Tibial nerve (tissue), 4 donors: ENCODE measurements around the gene F5. TPM values are rescaled to one million over a fixed set of nuclear protein-coding genes. Genes with fewer than 3 reads are reported as not detected.

Experiments used
- DNase-seq, 2 donors: peaks; one replicate each; pipeline ENCODE4 v3.0.0-alpha.2; 2019; ENCODE audit warnings: low spot score in 2 of 2
- H3K27ac ChIP-seq, 4 donors: fragments of 200-600 bp; sonication (generic) in 3 of 4; one replicate each; pipeline ENCODE4 v1.5.1; 2017 to 2019; ENCODE audit warnings: mild to moderate bottlenecking in 1 of 4
- H3K27me3 ChIP-seq, 2 donors: fragments of 200-600 bp; sonication (generic) in 1 of 2; one replicate each; pipeline versions ENCODE4 v1.5.1 to v1.6.0; 2017 to 2019
- H3K36me3 ChIP-seq, 3 donors: fragments of 200-600 bp; sonication (generic); one replicate each; pipeline ENCODE4 v1.5.1; 2018 to 2019
- H3K4me1 ChIP-seq, 4 donors: fragments of 200-600 bp; sonication (generic) in 3 of 4; one replicate each; pipeline ENCODE4 v1.5.1; 2017 to 2019
- H3K4me3 ChIP-seq, 4 donors: fragments of 200-600 bp; sonication (generic) in 3 of 4; one replicate each; pipeline ENCODE4 v1.5.1; 2017 to 2019; ENCODE audit warnings: mild to moderate bottlenecking in 1 of 4, moderate library complexity in 1 of 4
- H3K9me3 ChIP-seq, 4 donors: fragments of 200-600 bp; sonication (generic) in 3 of 4; one replicate each; pipeline ENCODE4 v1.5.1; 2017 to 2019
- CTCF ChIP-seq, 5 experiments: fragments of 200-600 bp in 3 of 5; fragments of 450-650 bp in 2 of 5; sonication (generic) in 3 of 5; IDR thresholded peaks; one replicate each; pipeline ENCODE4 v1.5.1; 2016 to 2019; ENCODE audit warnings: antibody characterized with exemption in 5 of 5, mild to moderate bottlenecking in 3 of 5, moderate library complexity in 2 of 5
- EP300 ChIP-seq, 2 donors: sonication (generic); formaldehyde crosslinking; IDR thresholded peaks; one replicate each; pipeline ENCODE4 v1.6.1; 2017; ENCODE audit warnings: antibody characterized with exemption in 2 of 2, mild to moderate bottlenecking in 1 of 2
- POLR2A ChIP-seq, 2 donors: fragments of 450-650 bp; IDR thresholded peaks; one replicate each; pipeline ENCODE4 v1.6.1; 2017; ENCODE audit warnings: antibody characterized with exemption in 2 of 2, mild to moderate bottlenecking in 2 of 2, moderate library complexity in 2 of 2
- WGBS, 2 donors: methylation state at CpG; one replicate each; pipeline ENCODE4 v1.1.5; 2018; 5-methylcytosine and 5-hydroxymethylcytosine counted together
- total RNA-seq, 4 donors: library from RNA; depleted of rRNA; stranded (reverse); fragments of >200 nt; gene quantifications; one replicate each; pipeline ENCODE4 v1.1.0, GENCODE V29; 2016

F5 gene
- total RNA-seq, 4 donors from 2014 or later: 0.42 to 0.98 (median 0.60) TPM; not detected in 1

GRCh38 chr1:169615803-169616202, 29.5 kb upstream of the F5 start:
- Histone ChIP-seq H3K36me3 (no peaks in the 10 kb centered on the region), H3K4me3 (no peak overlapping the region)

GRCh38 chr1:169610858-169611257, 24.6 kb upstream of the F5 start:
- H3K36me3 ChIP-seq: no peaks in the 10 kb centered on the region
- no peaks in the 10 kb centered on the region for H3K27me3 ChIP-seq
- H3K4me1 ChIP-seq: no peaks in the 10 kb centered on the region
- 81 to 83% methylated on average over 6 of the region's 6 CpGs for WGBS, 2 donors
- H3K27ac ChIP-seq: no peak overlapping the region
- no peaks in the 10 kb centered on the region for H3K9me3 ChIP-seq
- DNase-seq: no peak
- H3K4me3 ChIP-seq: no peak overlapping the region
- TF ChIP-seq POLR2A (IDR thresholded peaks at IDR 0.05) (no peak), CTCF (IDR thresholded peaks at IDR 0.05) (no peak), EP300 (IDR thresholded peaks at IDR 0.05) (no peak)

More at GRCh38 chr1:169615803-169616202, 29.5 kb upstream of the F5 start:
- TF ChIP-seq POLR2A (IDR thresholded peaks at IDR 0.05) (no peak), CTCF (IDR thresholded peaks at IDR 0.05) (no peak), EP300 (IDR thresholded peaks at IDR 0.05) (no peak)
- no peaks in the 10 kb centered on the region for H3K27me3 ChIP-seq
- no peak overlapping the region for H3K27ac ChIP-seq
- no peak for DNase-seq
- H3K4me1 ChIP-seq: no peaks in the 10 kb centered on the region
- WGBS, 2 donors: 57 to 66% methylated on average over 5 of the region's 5 CpGs
- no peaks in the 10 kb centered on the region for H3K9me3 ChIP-seq

- no peaks in the 10 kb centered on the region for H3K36me3 ChIP-seq
- DNase-seq: no peak
- 46 to 52% methylated on average over 1 of the region's 1 CpG for WGBS, 2 donors
- H3K4me3 ChIP-seq: no peak overlapping the region
- no peaks in the 10 kb centered on the region for H3K27me3 ChIP-seq
- TF ChIP-seq EP300 (IDR thresholded peaks at IDR 0.05) (peak in 1 of 2 donors; percentile 59), POLR2A (IDR thresholded peaks at IDR 0.05) (no peak)
- H3K9me3 ChIP-seq: no peaks in the 10 kb centered on the region
- H3K27ac ChIP-seq: no peak overlapping the region
- no peaks in the 10 kb centered on the region for H3K4me1 ChIP-seq
Observed at GRCh38 chr1:169610108-169610507, 23.8 kb upstream of the F5 start.

GRCh38 chr1:169608226-169608625, 21.9 kb upstream of the F5 start:
- H3K36me3 ChIP-seq: no peaks in the 10 kb centered on the region
- 71 to 89% methylated on average over 4 of the region's 4 CpGs for WGBS, 2 donors

GRCh38 chr1:169604781-169605560, 18.7 kb upstream of the F5 start:
- WGBS, 2 donors: 61 to 63% methylated on average over 5 of the region's 5 CpGs
- TF ChIP-seq POLR2A (IDR thresholded peaks at IDR 0.05): no peak
- no peak for TF ChIP-seq EP300 (IDR thresholded peaks at IDR 0.05)
- TF ChIP-seq CTCF (IDR thresholded peaks at IDR 0.05): no peak
- H3K4me1 ChIP-seq: no peaks in the 10 kb centered on the region
- DNase-seq: no peak
- H3K27me3 ChIP-seq: no peaks in the 10 kb centered on the region
- H3K4me3 ChIP-seq: no peak overlapping the region
- no peak overlapping the region for H3K27ac ChIP-seq
- no peaks in the 10 kb centered on the region for H3K9me3 ChIP-seq
- H3K36me3 ChIP-seq: no peaks in the 10 kb centered on the region

More at GRCh38 chr1:169608226-169608625, 21.9 kb upstream of the F5 start:
- Histone ChIP-seq H3K27me3 (no peaks in the 10 kb centered on the region), H3K4me1 (no peaks in the 10 kb centered on the region), H3K9me3 (no peaks in the 10 kb centered on the region), H3K4me3 (no peak overlapping the region), H3K27ac (no peak overlapping the region)
- TF ChIP-seq CTCF (IDR thresholded peaks at IDR 0.05): no peak
- no peak for TF ChIP-seq POLR2A (IDR thresholded peaks at IDR 0.05)
- no peak for TF ChIP-seq EP300 (IDR thresholded peaks at IDR 0.05)
- DNase-seq: no peak
